PC-9 (cell line): ENCODE data around the gene C7orf33. TPM values are rescaled to one million over a fixed set of nuclear protein-coding genes. Genes with fewer than 3 reads are reported as not detected.

ENCODE experiments used
- BruUV-seq: library from RNA; stranded (reverse); fragments of 400-500 nt; replicated peaks from 2 replicates; lab custom pipeline; 2021; lab: Mats Ljungman, UMichigan
- CTCF ChIA-PET: fragments of 300-600 bp; sonication (Branson Sonifier 250); formaldehyde crosslinking; loops from one replicate; lab custom pipeline; 2022; ENCODE audit warnings: antibody characterized with exemption; lab: Charles Lee
- POLR2A ChIA-PET: fragments of 300-600 bp; sonication (Branson Sonifier 250); formaldehyde crosslinking; loops from one replicate; lab custom pipeline; 2022; ENCODE audit warnings: antibody characterized with exemption; ENCODE audit not compliant: unreplicated experiment; lab: Charles Lee
- DNase-seq, 2 experiments: peaks; one replicate each; pipeline versions ENCODE4 v3.0.0 to v3.0.0-alpha.2; 2015 to 2022; ENCODE audit warnings: mixed read lengths in 1 of 2
- H2AFZ ChIP-seq: fragments of 200-600 bp; sonication (generic); 2 replicates; pipeline ENCODE4 v1.8.1; 2017; ENCODE audit warnings: antibody characterized with exemption
- H3F3A ChIP-seq: fragments of 200-600 bp; sonication (generic); 2 replicates; pipeline ENCODE4 v1.8.1; 2017; ENCODE audit warnings: antibody characterized with exemption, mild to moderate bottlenecking, low read depth; ENCODE audit not compliant: insufficient read depth
- H3K27ac ChIP-seq: fragments of 200-600 bp; sonication (generic); 2 replicates; pipeline ENCODE4 v1.6.1; 2016; ENCODE audit warnings: mixed run types
- H3K27me3 ChIP-seq: fragments of 200-600 bp; sonication (generic); 2 replicates; pipeline ENCODE4 v1.6.1; 2016; ENCODE audit warnings: low read depth, mixed run types; ENCODE audit not compliant: insufficient read depth
- H3K36me3 ChIP-seq: fragments of 200-600 bp; sonication (generic); 2 replicates; pipeline ENCODE4 v1.6.1; 2016; ENCODE audit warnings: low read depth, mixed run types
- H3K4me1 ChIP-seq: fragments of 200-600 bp; sonication (generic); replicated peaks from 2 replicates; pipeline ENCODE4 v1.6.1; 2016; ENCODE audit warnings: mixed run types; ENCODE audit not compliant: insufficient read depth
- H3K4me2 ChIP-seq: fragments of 200-600 bp; sonication (generic); 2 replicates; pipeline ENCODE4 v1.6.1; 2017; ENCODE audit warnings: mixed run types
- H3K4me3 ChIP-seq: fragments of 200-600 bp; sonication (generic); 2 replicates; pipeline ENCODE4 v1.6.1; 2016; ENCODE audit warnings: mixed run types
- H3K79me2 ChIP-seq: fragments of 200-600 bp; sonication (generic); 2 replicates; pipeline ENCODE4 v1.6.1; 2017; ENCODE audit warnings: low read depth, mixed run types
- H3K9me2 ChIP-seq: fragments of 200-600 bp; sonication (generic); 2 replicates; pipeline ENCODE4 v1.8.1; 2017; ENCODE audit warnings: mild to moderate bottlenecking; ENCODE audit not compliant: insufficient read depth
- H3K9me3 ChIP-seq: fragments of 200-600 bp; sonication (generic); 2 replicates; pipeline ENCODE4 v1.8.1; 2016; ENCODE audit warnings: low read depth; ENCODE audit not compliant: insufficient read depth
- H4K20me1 ChIP-seq: fragments of 200-600 bp; sonication (generic); 2 replicates; pipeline ENCODE4 v1.8.1; 2017; ENCODE audit not compliant: insufficient read depth
- CTCF ChIP-seq: fragments of 200-600 bp; sonication (generic); conservative IDR thresholded peaks from 2 replicates; pipeline ENCODE4 v1.6.1; 2017; ENCODE audit warnings: mixed run types, antibody characterized with exemption, mild to moderate bottlenecking, moderate library complexity
- EZH2 ChIP-seq: fragments of 200-600 bp; sonication (generic); IDR thresholded peaks from 2 replicates; pipeline ENCODE4 v1.8.0; 2017; ENCODE audit warnings: antibody characterized with exemption, low read depth
- intact Hi-C: fragments of 100-400 bp; cut with micrococcal nuclease; formaldehyde crosslinking; loops from one replicate; pipeline ENCODE4 v1.10.0; 2022; ENCODE audit not compliant: unreplicated experiment
- total RNA-seq: library from RNA; stranded (reverse); gene quantifications from 2 replicates; pipeline ENCODE4 v1.2.3, GENCODE V29; 2021

The C7orf33 gene
- total RNA-seq, 1 experiment from 2014 or later, result not detected

- Histone ChIP-seq H3K36me3 (no peaks in the 10 kb centered on the region), H3K4me2 (no peak overlapping the region), H3K4me3 (no peak overlapping the region), H3K9me3 (no peaks in the 10 kb centered on the region), H3F3A (no peaks in the 10 kb centered on the region), H3K27me3 (no peaks in the 10 kb centered on the region), H3K79me2 (no peaks in the 10 kb centered on the region), H2AFZ (no peak overlapping the region), H3K9me2 (no peaks in the 10 kb centered on the region), H4K20me1 (no peaks in the 10 kb centered on the region), H3K4me1 (no peaks in the 10 kb centered on the region), H3K27ac (no peak overlapping the region)
- TF ChIP-seq EZH2 (no peak), CTCF (peak; percentile 92)
- peak in 1 of 2 experiments; percentile 72 for DNase-seq
- POLR2A ChIA-PET, result no interaction called here
- CTCF ChIA-PET, result interaction anchor here (0.5 to 0.6 kb wide), 2 partner anchors 50 to 561 kb away, joined by 3 read pairs; no protein-coding TSS in a partner anchor
- no TSS peak for BruUV-seq
- intact Hi-C loops, result loop anchor here (1.0 to 5.0 kb wide), 3 partner anchors 121 to 387 kb away; partner anchors contain the start of gene CUL1
These were observed 14.7 kb upstream of the C7orf33 start for GRCh38 chr7:148575640-148576411.

GRCh38 chr7:148579366-148579765 is 11.2 kb upstream of the C7orf33 start:
- no TSS peak for BruUV-seq
- intact Hi-C loops, result loop anchor here (5.0 kb wide), 2 partner anchors 118 to 193 kb away; partner anchors contain the start of gene CUL1

GRCh38 chr7:148580446-148580845 is 10.1 kb upstream of the C7orf33 start:
- ChIA-PET POLR2A (interaction anchor here (0.6 kb wide), 2 partner anchors 78 to 149 kb away, joined by 4 to 8 read pairs; no protein-coding TSS in a partner anchor), CTCF (interaction anchor here (0.7 kb wide), 1 partner anchor 717 kb away, joined by 3 read pairs; no protein-coding TSS in a partner anchor)
- Histone ChIP-seq H3K4me1 (no peaks in the 10 kb centered on the region), H2AFZ (no peak overlapping the region), H4K20me1 (no peaks in the 10 kb centered on the region), H3K27ac (no peak overlapping the region), H3K79me2 (no peaks in the 10 kb centered on the region), H3F3A (no peaks in the 10 kb centered on the region), H3K27me3 (peaks cover 5% of the 10 kb centered on the region; the same call in 1 of the 2 replicates), H3K36me3 (no peaks in the 10 kb centered on the region), H3K9me2 (no peaks in the 10 kb centered on the region), H3K9me3 (no peaks in the 10 kb centered on the region), H3K4me2 (no peak overlapping the region), H3K4me3 (no peak overlapping the region)
- BruUV-seq, result no TSS peak
- TF ChIP-seq EZH2 (no peak), CTCF (no peak)
- DNase-seq, result no peak
- intact Hi-C loops, result no loop called here

More at GRCh38 chr7:148579366-148579765, 11.2 kb upstream of the C7orf33 start:
- no peaks in the 10 kb centered on the region for H3K36me3 ChIP-seq
- no peaks in the 10 kb centered on the region for H3K9me3 ChIP-seq
- no peaks in the 10 kb centered on the region for H3F3A ChIP-seq
- no peak overlapping the region for H3K4me3 ChIP-seq
- H3K4me1 ChIP-seq, result no peaks in the 10 kb centered on the region
- POLR2A ChIA-PET, result no interaction called here
- no peak overlapping the region for H3K27ac ChIP-seq
- no peak for DNase-seq
- TF ChIP-seq EZH2 (no peak), CTCF (no peak)
- no peaks in the 10 kb centered on the region for H4K20me1 ChIP-seq
- H2AFZ ChIP-seq, result no peak overlapping the region
- H3K79me2 ChIP-seq, result no peaks in the 10 kb centered on the region
- CTCF ChIA-PET, result no interaction called here
- no peaks in the 10 kb centered on the region for H3K27me3 ChIP-seq
- H3K9me2 ChIP-seq, result no peaks in the 10 kb centered on the region
- no peak overlapping the region for H3K4me2 ChIP-seq
